K562 (cell line): ENCODE measurements around the gene SNRPD2. TPM values are rescaled to one million over a fixed set of nuclear protein-coding genes. Genes with fewer than 3 reads are reported as not detected.

Source experiments
- AFF4 ChIP-seq: sonication (generic); formaldehyde crosslinking; IDR thresholded peaks from 2 replicates; pipeline ENCODE4 v1.8.0; 2023; ENCODE audit warnings: mild to moderate bottlenecking, missing genetic modification reagents
- ATF2 ChIP-seq: sonication (generic); formaldehyde crosslinking; IDR thresholded peaks from 2 replicates; pipeline ENCODE4 v1.8.1; 2022; ENCODE audit warnings: missing genetic modification reagents
- BCL6 ChIP-seq: fragments of 250-450 bp; sonication (Bioruptor Pico); IDR thresholded peaks from 2 replicates; pipeline ENCODE4 v1.4.0; 2020
- CTCFL ChIP-seq: IDR thresholded peaks from 2 replicates; pipeline ENCODE4 v1.6.1; 2011; ENCODE audit warnings: borderline replicate concordance, low read depth, mild to moderate bottlenecking, moderate library complexity, low read length; ENCODE audit not compliant: insufficient read depth, poor library complexity, severe bottlenecking
- HDAC3 ChIP-seq: fragments of 450-650 bp; IDR thresholded peaks from 2 replicates; pipeline ENCODE4 v1.6.1; 2018; ENCODE audit warnings: borderline replicate concordance, mild to moderate bottlenecking, moderate library complexity; ENCODE audit not compliant: partially characterized antibody
- HDAC8 ChIP-seq: fragments of 450-650 bp; IDR thresholded peaks from 2 replicates; pipeline ENCODE4 v1.6.1; 2016; ENCODE audit warnings: mild to moderate bottlenecking, missing genetic modification characterization, moderate library complexity, missing compliant biosample characterization
- ID3 ChIP-seq, 2 experiments: fragments of 250-450 bp in 1 of 2; fragments of 450-650 bp in 1 of 2; sonication (Bioruptor Pico) in 1 of 2; IDR thresholded peaks; 2 replicates each; pipeline versions ENCODE4 v1.6.1 to v1.8.0; 2016 to 2021; ENCODE audit warnings: mild to moderate bottlenecking in 2 of 2, moderate library complexity in 2 of 2, missing compliant biosample characterization in 1 of 2, missing genetic modification characterization in 1 of 2
- PML ChIP-seq: IDR thresholded peaks from 2 replicates; pipeline ENCODE4 v1.6.1; 2012; ENCODE audit warnings: low read length, inconsistent platforms
- RNF2 ChIP-seq: sonication (generic); IDR thresholded peaks from 2 replicates; pipeline ENCODE4 v1.6.1; 2016
- SMARCC2 ChIP-seq: fragments of 450-650 bp; IDR thresholded peaks from 2 replicates; pipeline ENCODE4 v1.6.1; 2017; ENCODE audit warnings: antibody characterized with exemption, moderate library complexity, mild to moderate bottlenecking, low read depth
- TCF7 ChIP-seq: sonication (generic); IDR thresholded peaks from 2 replicates; pipeline ENCODE4 v1.6.1; 2016; ENCODE audit warnings: antibody characterized with exemption, borderline replicate concordance
- XRCC5 ChIP-seq: fragments of 200-400 bp; formaldehyde crosslinking; IDR thresholded peaks from 2 replicates; pipeline ENCODE4 v1.6.1; 2017; ENCODE audit warnings: low read depth, mild to moderate bottlenecking, low read length
- ZFPM2 ChIP-seq: fragments of 250-450 bp; sonication (Bioruptor Pico); IDR thresholded peaks from 2 replicates; pipeline ENCODE4 v1.5.1; 2022; ENCODE audit warnings: mild to moderate bottlenecking
- ZNF583 ChIP-seq: fragments of 250-450 bp; sonication (Bioruptor Pico); IDR thresholded peaks from 2 replicates; pipeline ENCODE4 v1.4.0; 2020
- ZNF639 ChIP-seq, 2 experiments: fragments of 200-800 bp in 1 of 2; sonication (Bioruptor generic) in 1 of 2; sonication (generic) in 1 of 2; formaldehyde crosslinking in 1 of 2; IDR thresholded peaks in 1 of 2; conservative IDR thresholded peaks in 1 of 2; 2 replicates each; pipeline versions ENCODE4 v1.5.0 to v1.6.1; 2016 to 2020; ENCODE audit warnings: missing compliant biosample characterization in 1 of 2, missing genetic modification characterization in 1 of 2, missing genetic modification reagents in 1 of 2
- ZZZ3 ChIP-seq: fragments of 450-650 bp; IDR thresholded peaks from 2 replicates; pipeline ENCODE4 v1.6.1; 2016; ENCODE audit warnings: antibody characterized with exemption, mild to moderate bottlenecking, moderate library complexity
- polyA plus RNA-seq, 8 experiments: library from polyadenylated mRNA; depleted of rRNA in 4 of 8; stranded (reverse) in 5 of 8; unstranded in 3 of 8; fragments of >200 nt; fragmentation: Nextera tagmentation in 2 of 8; fragmentation: Illumina TruSeq in 1 of 8; extraction: Ambion mirVana in 2 of 8; extraction: Trizol in 1 of 8; gene quantifications; 2 replicates each; pipeline versions ENCODE4 v1.2.1 to v1.2.3, GENCODE V29; 2011 to 2014; ENCODE audit warnings: inconsistent platforms in 1 of 8, missing spikeins in 1 of 8
- total RNA-seq, 7 experiments: library from RNA; depleted of rRNA in 6 of 7; stranded (reverse); fragments of >200 nt in 6 of 7; fragmentation: Illumina TruSeq in 2 of 7; extraction: Trizol in 2 of 7; gene quantifications; 2 replicates each; pipeline versions ENCODE4 v1.2.1 to v1.2.3, GENCODE V29; 2011 to 2021; ENCODE audit warnings: low replicate concordance in 1 of 7

SNRPD2 gene
- total and polyA plus RNA-seq, 9 of the 15 experiments (the other 6 are each of a cell fraction or from before 2014, with no cell fraction given), result 728 to 4,411 (median 1,029) TPM

- TF ChIP-seq HDAC3, result no peak
- TF ChIP-seq BCL6 (CRISPR knock-in tag), result no peak
- TF ChIP-seq ZNF583 (CRISPR knock-in tag), result no peak
- no peak for TF ChIP-seq SMARCC2
- no peak for TF ChIP-seq TCF7
- no peak for TF ChIP-seq PML
- no peak for TF ChIP-seq CTCFL
- TF ChIP-seq RNF2, result no peak
- no peak for TF ChIP-seq ZFPM2 (CRISPR knock-in tag)
- TF ChIP-seq HDAC8 (tag), result no peak
- no peak for TF ChIP-seq XRCC5
- no peak for TF ChIP-seq AFF4 (CRISPR knock-in tag)
- TF ChIP-seq ID3 (CRISPR knock-in tag; IDR thresholded peaks at IDR 0.05), result no peak
- no peak for TF ChIP-seq ID3 (tag; IDR thresholded peaks at IDR 0.05)
- 0 out of 4 replicates have a peak, but pooled peaks of 1 of the 2 experiments have one; percentile 7 for TF ChIP-seq ZNF639 (CRISPR knock-in tag; conservative IDR thresholded peaks at IDR 0.05 in 1 of 2, IDR thresholded peaks at IDR 0.05 in 1 of 2)
- no peak for TF ChIP-seq ZZZ3
- no peak for TF ChIP-seq ATF2 (CRISPR knock-in tag)
Measured at GRCh38 chr19:45692187-45693105, 693 bp upstream of the SNRPD2 start, which contains the start of gene QPCTL (continued).
